Heart right ventricle (tissue), 16 donors: ENCODE data around the gene IER3. TPM values are rescaled to one million over a fixed set of nuclear protein-coding genes. Genes with fewer than 3 reads are reported as not detected.

Experiments
- ATAC-seq, 8 donors: fragments of 200-7000 bp; cut with Tn5 transposase; one replicate each; pipeline ENCODE4 v1.9.1; 2020; ENCODE audit warnings: mild to moderate bottlenecking in 8 of 8, moderate library complexity in 8 of 8, moderate number of reproducible peaks in 1 of 8
- DNase-seq, 2 donors: peaks; one replicate each; pipeline ENCODE4 v3.0.0-alpha.2; 2020
- H3K27ac ChIP-seq, 10 donors: fragments of 200-600 bp; sonication (generic) in 2 of 10; one replicate each; pipeline versions ENCODE4 v1.5.0 to v1.8.0; 2020 to 2022; ENCODE audit warnings: mild to moderate bottlenecking in 3 of 10
- H3K27me3 ChIP-seq, 7 donors: fragments of 200-600 bp; one replicate each; pipeline ENCODE4 v1.8.0; 2021 to 2022; ENCODE audit warnings: mild to moderate bottlenecking in 2 of 7
- H3K36me3 ChIP-seq, 9 donors: fragments of 200-600 bp; sonication (generic) in 1 of 9; one replicate each; pipeline versions ENCODE4 v1.5.0 to v1.8.0; 2020 to 2022; ENCODE audit warnings: mild to moderate bottlenecking in 2 of 9
- H3K4me1 ChIP-seq, 9 donors: fragments of 200-600 bp; sonication (generic) in 1 of 9; one replicate each; pipeline versions ENCODE4 v1.5.0 to v1.8.0; 2020 to 2022; ENCODE audit warnings: mild to moderate bottlenecking in 4 of 9
- H3K4me3 ChIP-seq, 10 donors: fragments of 200-600 bp; sonication (generic) in 2 of 10; one replicate each; pipeline versions ENCODE4 v1.5.0 to v1.8.0; 2020 to 2022; ENCODE audit warnings: mild to moderate bottlenecking in 7 of 10, moderate library complexity in 2 of 10
- H3K9me3 ChIP-seq, 11 donors: fragments of 200-600 bp in 10 of 11; sonication (generic) in 2 of 11; one replicate each; pipeline versions ENCODE4 v1.5.0 to v1.8.0; 2013 to 2022; ENCODE audit warnings: mild to moderate bottlenecking in 2 of 11, control low read depth in 1 of 11, moderate library complexity in 1 of 11
- CTCF ChIP-seq, 9 donors: fragments of 200-600 bp; sonication (generic) in 2 of 9; IDR thresholded peaks; one replicate each; pipeline versions ENCODE4 v1.5.0 to v1.8.0; 2021 to 2022; ENCODE audit warnings: antibody characterized with exemption in 9 of 9, mild to moderate bottlenecking in 5 of 9, moderate library complexity in 1 of 9
- WGBS, 2 donors: extraction: QIAGEN DNeasy Blood & Tissue Kit; methylation state at CpG; one replicate each; pipeline ENCODE4 v1.1.7; 2013; ENCODE audit warnings: inconsistent platforms in 1 of 2; 5-methylcytosine and 5-hydroxymethylcytosine counted together
- intact Hi-C, 10 donors: fragments of 100-400 bp; cut with DNase I; formaldehyde crosslinking; loops; one replicate each; pipeline versions ENCODE4 v1.11.1 to v1.14.2; 2022
- polyA plus RNA-seq, 2 donors: library from polyadenylated mRNA; stranded (reverse); fragments of 200-250 nt; gene quantifications; one replicate each; pipeline ENCODE4 v1.2.3, GENCODE V29; 2013
- total RNA-seq, 10 donors: library from RNA; stranded (reverse); fragmentation: NEBNext Ultra II Directional in 3 of 10; extraction: Animal tissue kit (Norgen Biotek cat#: 25700) in 3 of 10; gene quantifications; one replicate each; pipeline versions ENCODE4 v1.2.1 to v1.2.4, GENCODE V29; 2021 to 2023
- donor health status: Arrhythmogenic right ventricular cardiomyopathy.
- donor health status: ischemic (EF 13 %, LVEDD 7.1; RV severe dilation, severe dysfunction).
- donor health status: healthy with polysubstance abuse.
- donor health status: DM: no; HTN: yes; CAD: no.
- donor health status: DM: no; HTN: no; CAD: no.
- donor health status: ischemic (EF 25% LVEDD 6.9; RV normal size, moderate dysfunction).
- donor health status: ischemic (EF 25% LVEDD 5.7; RV mildly dilated, moderate dysfunction).
- donor health status: healthy.
- donor health status: DM: yes; HTN: yes; CAD: no.
- donor health status: Ischemic cardiomyopathy.
- donor health status: ischemic (EF 35%, LVEDD 5.7; RV mildly dilated, moderate dysfunction).
- donor health status: nonischemic (EF 11% LVEDD 7.7; RV severe dilation, severe dysfunction).
- donor health status: DM: yes; HTN: yes; CAD: no.
- donor health status: PGD.
- donor health status: ischemic (EF 29% LVEDD 5.4; RV normal size, mild dysfunction).
- donor health status: nonischemic (EF 23%, LVEDD 6.1; RV moderate dilation, normal function).

Gene IER3
- total and polyA plus RNA-seq, 12 donors: 15.6 to 309 (median 103) TPM

- Histone ChIP-seq H3K4me3 (no peak overlapping the region), H3K4me1 (peaks cover 12 to 61% (median 33%) of the 10 kb centered on the region in 9 donors), H3K27me3 (no peaks in the 10 kb centered on the region), H3K27ac (peak overlapping the region in 9 of 10 donors; percentile 41 to 90 (median 80)), H3K9me3 (no peaks in the 10 kb centered on the region), H3K36me3 (no peaks in the 10 kb centered on the region)
- peak in 5 of 9 donors; percentile 14 to 39 (median 37) for TF ChIP-seq CTCF (IDR thresholded peaks at IDR 0.05)
- peak; percentile 28 to 83 (median 68) for ATAC-seq
- intact Hi-C loops: no loop called here
- no peak for DNase-seq
- WGBS, 2 donors: 41 to 51% methylated on average over 8 of the region's 8 CpGs
Measured at GRCh38 chr6:30763618-30764489, 19.5 kb upstream of the IER3 start.

- Histone ChIP-seq H3K4me1 (peaks cover 9 to 61% (median 33%) of the 10 kb centered on the region in 9 donors), H3K36me3 (no peaks in the 10 kb centered on the region), H3K27ac (peak overlapping the region in 6 of 10 donors; percentile 50 to 90 (median 83)), H3K4me3 (no peak overlapping the region), H3K9me3 (no peaks in the 10 kb centered on the region), H3K27me3 (no peaks in the 10 kb centered on the region)
- no peak for TF ChIP-seq CTCF (IDR thresholded peaks at IDR 0.05)
- DNase-seq (no peak), ATAC-seq (no peak)
- 93 to 97% methylated on average over 1 of the region's 1 CpG for WGBS, 2 donors
- intact Hi-C loops: no loop called here
Measured at GRCh38 chr6:30763155-30763617, 18.8 kb upstream of the IER3 start.

- Histone ChIP-seq H3K4me3 (no peak overlapping the region), H3K4me1 (peaks cover 12 to 68% (median 37%) of the 10 kb centered on the region in 9 donors), H3K9me3 (no peaks in the 10 kb centered on the region), H3K27me3 (no peaks in the 10 kb centered on the region), H3K36me3 (no peaks in the 10 kb centered on the region), H3K27ac (peak overlapping the region in 2 of 10 donors; percentile 21 to 80)
- DNase-seq (no peak), ATAC-seq (no peak)
- 98% methylated on average over 4 of the region's 4 CpGs for WGBS, 2 donors
- intact Hi-C loops: no loop called here
- TF ChIP-seq CTCF (IDR thresholded peaks at IDR 0.05): no peak
Measured at GRCh38 chr6:30761791-30762429, 17.6 kb upstream of the IER3 start.

GRCh38 chr6:30760549-30760948 is 16.2 kb upstream of the IER3 start:
- ATAC-seq: no peak
- intact Hi-C loops: no loop called here
- H3K9me3 ChIP-seq: no peaks in the 10 kb centered on the region
- no peaks in the 10 kb centered on the region for H3K27me3 ChIP-seq
- no peak overlapping the region for H3K4me3 ChIP-seq
- no peak for DNase-seq
- H3K4me1 ChIP-seq: peaks cover 12 to 62% (median 29%) of the 10 kb centered on the region in 9 donors
- WGBS, 2 donors: 90 to 93% methylated on average over 8 of the region's 8 CpGs
- no peaks in the 10 kb centered on the region for H3K36me3 ChIP-seq
- H3K27ac ChIP-seq: peak overlapping the region in 5 of 10 donors; percentile 32 to 98 (median 94)
- TF ChIP-seq CTCF (IDR thresholded peaks at IDR 0.05): no peak
